ENCODE results near the gene FXR1.

The FXR1 gene

GRCh38 chr3:180913581-180914404 lies 1.3 kb downstream of the FXR1 start:
- no peak for TF ChIP-seq CTCF (IDR thresholded peaks at IDR 0.05; ENCODE audit: low read depth, low read length, missing control alignments)
- peak; percentile 7 for DNase-seq (ENCODE audit: extremely low read depth, low read depth)
- peak overlapping the region; percentile 100 for H3K4me3 ChIP-seq (replicated peaks; ENCODE audit: low read depth, low read length)

DNA sequence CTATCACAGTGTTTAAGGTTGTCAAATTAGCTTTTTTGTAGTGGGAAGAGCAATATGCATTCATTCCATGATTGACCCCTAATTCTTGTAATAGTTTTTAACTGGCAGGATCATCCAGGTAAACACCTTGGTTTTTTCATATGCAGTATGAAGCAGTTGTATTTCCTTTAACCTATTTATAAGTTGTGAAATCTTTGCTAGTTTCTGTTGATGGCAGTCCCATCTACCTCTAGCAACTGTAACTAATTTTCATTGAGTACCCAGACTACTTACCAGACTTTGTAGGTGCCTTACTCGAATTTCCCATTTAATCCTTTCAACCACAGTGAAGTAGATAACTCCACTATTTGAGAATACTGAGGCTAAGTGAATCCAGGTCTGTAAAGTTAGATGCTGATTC lies 6.1 kb downstream of the FXR1 start:
- no peak for DNase-seq (ENCODE audit: extremely low read depth, low read depth)
- TF ChIP-seq CTCF (IDR thresholded peaks at IDR 0.05; ENCODE audit: low read depth, low read length, missing control alignments) = no peak
- H3K4me3 ChIP-seq (replicated peaks; ENCODE audit: low read depth, low read length) = no peak overlapping the region

DNA sequence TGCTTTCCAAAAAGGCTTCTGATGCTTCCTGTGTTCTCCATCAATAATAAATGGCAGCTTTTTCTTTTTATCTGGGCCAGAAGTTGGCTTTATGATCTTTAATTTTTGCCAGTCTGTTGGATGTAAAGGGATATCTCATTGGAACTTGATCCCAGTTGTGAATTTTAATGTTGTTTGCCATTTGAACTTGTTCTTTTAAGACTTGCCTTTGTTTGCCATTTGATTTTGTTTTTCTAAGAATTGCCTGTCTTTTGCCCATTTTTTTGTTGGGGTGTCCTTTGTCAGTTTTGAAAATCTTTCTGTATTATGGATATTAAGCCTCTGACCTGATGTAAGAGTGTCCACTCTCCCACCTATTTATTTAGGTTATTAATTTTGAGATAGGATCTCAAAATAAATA lies 9.8 kb downstream of the FXR1 start:
- DNase-seq (ENCODE audit: extremely low read depth, low read depth) = no peak
- H3K4me3 ChIP-seq (replicated peaks; ENCODE audit: low read depth, low read length) = no peak overlapping the region
- TF ChIP-seq CTCF (IDR thresholded peaks at IDR 0.05; ENCODE audit: low read depth, low read length, missing control alignments) = no peak

DNA sequence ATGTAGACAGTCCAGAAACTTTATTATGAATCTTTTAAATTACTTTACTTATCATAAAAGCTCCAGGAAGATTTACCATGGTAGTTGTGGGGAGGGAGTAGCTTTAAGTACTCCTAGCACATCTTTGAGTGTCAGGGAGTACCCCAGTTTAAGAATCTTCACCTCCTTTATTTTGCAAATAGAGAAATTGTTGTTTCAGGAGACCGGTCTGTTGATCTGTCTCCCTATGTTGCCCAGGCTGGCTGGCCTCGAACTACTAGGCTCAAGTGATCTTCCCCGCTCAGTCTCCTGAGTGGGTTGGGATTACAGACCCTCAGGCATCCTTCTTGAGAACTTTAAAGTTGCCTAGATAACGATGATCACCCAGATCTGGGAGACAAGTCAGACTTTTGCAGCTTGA lies 11.1 kb downstream of the FXR1 start:
- DNase-seq (ENCODE audit: extremely low read depth, low read depth) = no peak
- no peak overlapping the region for H3K4me3 ChIP-seq (replicated peaks; ENCODE audit: low read depth, low read length)
- no peak for TF ChIP-seq CTCF (IDR thresholded peaks at IDR 0.05; ENCODE audit: low read depth, low read length, missing control alignments)

DNA sequence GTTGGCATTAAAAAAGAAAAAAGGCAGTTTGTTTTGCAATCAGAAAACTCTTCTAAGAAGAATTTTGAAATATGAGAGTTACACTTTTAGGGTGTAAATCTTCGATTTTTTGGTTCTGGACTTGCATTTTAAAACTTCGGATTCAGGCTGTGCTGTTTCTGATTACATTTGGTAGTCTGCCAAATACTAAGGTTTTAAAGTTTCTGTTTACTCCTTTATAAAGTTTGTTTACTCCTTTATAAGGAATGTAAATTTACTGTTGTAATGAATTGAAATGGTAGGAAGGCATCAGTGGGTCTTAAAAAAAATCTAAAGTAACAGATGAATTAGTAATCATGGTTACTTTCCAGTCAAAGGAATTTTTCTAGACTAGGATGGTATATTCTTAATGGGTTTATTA lies 14.1 kb downstream of the FXR1 start:
- no peak for DNase-seq (ENCODE audit: extremely low read depth, low read depth)
- no peak for TF ChIP-seq CTCF (IDR thresholded peaks at IDR 0.05; ENCODE audit: low read depth, low read length, missing control alignments)
- H3K4me3 ChIP-seq (replicated peaks; ENCODE audit: low read depth, low read length) = no peak overlapping the region

DNA sequence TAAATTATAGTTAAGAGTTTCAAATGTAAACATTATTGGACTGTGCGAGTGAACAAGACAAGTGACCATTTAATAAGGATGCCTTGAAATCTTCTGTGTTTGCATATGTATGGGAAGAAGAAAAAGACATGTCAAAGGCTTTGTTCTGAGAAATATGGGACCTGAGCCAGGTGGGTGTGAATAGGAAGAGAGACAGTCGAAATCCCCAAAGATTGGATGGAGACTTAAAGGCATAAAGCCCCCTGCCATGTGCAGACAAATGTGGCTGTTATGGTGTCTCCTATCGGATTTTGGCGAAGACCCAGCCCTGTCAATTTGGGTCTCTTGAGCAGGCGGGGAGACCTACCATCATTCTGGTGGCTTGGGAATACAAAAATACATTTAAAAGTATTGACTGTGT lies 16.9 kb downstream of the FXR1 start:
- H3K4me3 ChIP-seq (replicated peaks; ENCODE audit: low read depth, low read length) = no peak overlapping the region
- DNase-seq (ENCODE audit: extremely low read depth, low read depth) = no peak
- no peak for TF ChIP-seq CTCF (IDR thresholded peaks at IDR 0.05; ENCODE audit: low read depth, low read length, missing control alignments)

DNA sequence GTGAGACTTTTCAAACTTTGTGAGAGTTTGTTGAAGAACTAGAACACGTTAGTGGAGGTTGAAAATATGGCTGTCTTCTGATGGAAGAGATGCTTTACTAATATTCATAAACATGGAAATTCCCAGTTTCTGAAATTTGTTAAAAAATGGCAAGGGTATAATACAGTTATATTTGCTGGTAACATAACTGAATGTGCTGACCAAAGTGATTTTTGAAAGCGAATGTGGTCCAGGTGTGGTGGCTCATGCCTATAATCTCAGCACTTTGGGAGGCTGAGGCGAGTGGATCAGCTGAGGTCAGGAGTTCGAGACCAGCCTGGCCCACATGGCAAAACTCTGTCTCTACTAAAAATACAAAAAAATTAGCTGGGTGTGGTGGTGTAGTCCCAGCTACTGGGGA lies 18.1 kb downstream of the FXR1 start:
- no peak for TF ChIP-seq CTCF (IDR thresholded peaks at IDR 0.05; ENCODE audit: low read depth, low read length, missing control alignments)
- no peak for DNase-seq (ENCODE audit: extremely low read depth, low read depth)
- no peak overlapping the region for H3K4me3 ChIP-seq (replicated peaks; ENCODE audit: low read depth, low read length)

Data from HFF-Myc (cell line).